Stimulated activated CD4-positive, alpha-beta T cell treated with anti-CD3 and anti-CD28 coated beads, Interleukin-1b, Interleukin-23, amount 100 ng/mL, for 24 hours (primary cell): ENCODE measurements around the gene CCNY.

Experiments
- DNase-seq, 4 experiments: peaks; one replicate each; pipeline ENCODE4 v3.0.0-alpha.2; 2020; ENCODE audit warnings: low read depth in 4 of 4, low spot score in 1 of 4

Gene CCNY

DNA sequence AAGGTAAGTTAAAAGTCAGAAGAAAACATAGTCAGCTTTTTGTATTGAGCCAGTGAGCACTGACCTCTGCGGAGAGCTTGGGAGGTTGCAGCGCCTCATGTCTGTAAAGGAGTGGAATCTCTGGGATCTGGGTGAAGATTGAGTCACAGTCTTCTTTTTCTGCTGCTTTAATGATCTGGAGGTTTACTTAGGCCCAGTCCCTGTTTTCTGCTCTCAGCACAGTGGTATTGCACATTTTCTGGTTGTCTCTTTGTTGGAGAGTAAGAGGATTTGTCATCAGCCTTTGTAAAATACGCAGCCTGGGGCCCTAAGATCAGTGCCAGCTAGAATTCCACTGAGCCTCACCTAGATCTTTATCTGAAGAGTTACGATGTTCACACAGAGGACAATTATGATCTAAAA is 210.5 kb downstream of the CCNY start:
- no peak for DNase-seq

DNA sequence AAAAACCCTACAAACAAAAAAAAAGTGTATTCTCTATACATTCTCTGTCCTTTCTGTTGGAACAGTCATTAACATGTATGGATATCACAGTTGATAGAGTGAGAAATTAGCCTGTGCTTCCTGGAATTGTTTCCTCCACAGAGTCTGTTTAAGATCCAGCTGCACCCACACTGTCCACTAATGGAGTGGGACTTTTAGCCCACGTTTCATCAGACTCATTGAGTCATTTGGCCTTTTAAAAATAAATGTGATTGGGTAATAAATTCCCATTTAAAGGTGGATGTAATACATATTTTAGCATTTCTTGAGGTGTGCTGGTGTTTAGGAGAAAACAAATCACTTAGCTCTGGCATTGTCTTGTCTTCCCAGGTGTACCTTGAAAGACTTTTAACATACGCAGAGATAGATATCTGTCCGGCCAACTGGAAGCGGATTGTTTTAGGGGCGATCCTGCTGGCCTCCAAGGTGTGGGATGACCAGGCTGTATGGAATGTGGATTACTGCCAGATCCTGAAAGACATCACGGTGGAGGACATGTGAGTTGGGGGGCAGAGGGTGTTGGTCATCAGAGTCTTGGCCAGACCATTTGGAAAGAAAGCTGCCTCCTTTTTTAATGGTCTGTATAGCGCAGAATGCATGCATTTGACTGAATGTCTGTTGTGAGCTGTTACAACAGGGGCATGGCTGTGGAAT is 216.5 kb downstream of the CCNY start:
- DNase-seq, result no peak

DNA sequence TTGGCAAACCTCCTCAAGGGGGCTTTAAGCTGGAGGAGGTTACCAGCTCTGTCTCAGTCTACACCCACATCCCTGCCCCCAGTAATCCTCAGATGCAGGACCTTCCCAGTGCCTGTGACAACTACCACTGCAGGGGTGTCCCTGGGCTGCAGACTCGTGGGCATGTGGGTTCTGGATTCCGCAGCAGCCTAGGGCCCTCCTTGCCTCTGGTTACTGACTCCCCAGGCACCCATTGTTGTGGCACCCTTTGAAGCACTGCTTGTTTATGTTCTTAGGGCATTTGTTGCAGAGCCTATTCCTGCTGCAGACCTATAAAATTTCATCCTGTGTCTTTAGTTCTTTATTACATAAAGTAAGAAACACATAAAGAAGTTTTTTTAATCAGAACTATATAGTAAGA is 217.7 kb downstream of the CCNY start:
- DNase-seq, result no peak

DNA sequence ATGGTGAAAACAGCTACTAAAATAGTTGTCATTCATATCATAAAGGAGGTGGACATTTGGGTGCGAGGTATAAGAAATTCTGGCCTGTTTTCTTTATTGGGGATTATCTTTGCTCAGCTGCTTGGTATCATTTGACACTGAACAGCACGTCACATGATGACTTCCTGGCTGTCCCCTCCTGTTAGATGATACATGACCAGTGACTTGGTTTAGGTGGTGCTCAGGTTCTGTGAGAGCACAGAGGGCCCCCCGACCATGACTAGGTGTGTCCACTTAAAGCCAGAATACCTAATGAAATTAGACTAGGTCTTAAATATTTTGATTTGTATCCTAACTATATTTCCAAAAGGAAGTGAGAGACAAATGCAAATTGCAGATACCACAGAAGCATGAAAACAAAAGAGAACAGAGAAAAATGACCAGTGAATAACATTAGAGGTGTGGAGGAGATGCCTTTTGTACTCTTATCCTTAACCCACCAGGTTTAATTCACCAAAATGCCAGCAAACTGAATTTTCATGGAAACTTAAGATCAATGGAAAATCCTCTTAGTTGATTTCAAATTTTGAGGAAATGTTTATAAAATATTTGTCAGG is 218.2 kb downstream of the CCNY start:
- no peak for DNase-seq

DNA sequence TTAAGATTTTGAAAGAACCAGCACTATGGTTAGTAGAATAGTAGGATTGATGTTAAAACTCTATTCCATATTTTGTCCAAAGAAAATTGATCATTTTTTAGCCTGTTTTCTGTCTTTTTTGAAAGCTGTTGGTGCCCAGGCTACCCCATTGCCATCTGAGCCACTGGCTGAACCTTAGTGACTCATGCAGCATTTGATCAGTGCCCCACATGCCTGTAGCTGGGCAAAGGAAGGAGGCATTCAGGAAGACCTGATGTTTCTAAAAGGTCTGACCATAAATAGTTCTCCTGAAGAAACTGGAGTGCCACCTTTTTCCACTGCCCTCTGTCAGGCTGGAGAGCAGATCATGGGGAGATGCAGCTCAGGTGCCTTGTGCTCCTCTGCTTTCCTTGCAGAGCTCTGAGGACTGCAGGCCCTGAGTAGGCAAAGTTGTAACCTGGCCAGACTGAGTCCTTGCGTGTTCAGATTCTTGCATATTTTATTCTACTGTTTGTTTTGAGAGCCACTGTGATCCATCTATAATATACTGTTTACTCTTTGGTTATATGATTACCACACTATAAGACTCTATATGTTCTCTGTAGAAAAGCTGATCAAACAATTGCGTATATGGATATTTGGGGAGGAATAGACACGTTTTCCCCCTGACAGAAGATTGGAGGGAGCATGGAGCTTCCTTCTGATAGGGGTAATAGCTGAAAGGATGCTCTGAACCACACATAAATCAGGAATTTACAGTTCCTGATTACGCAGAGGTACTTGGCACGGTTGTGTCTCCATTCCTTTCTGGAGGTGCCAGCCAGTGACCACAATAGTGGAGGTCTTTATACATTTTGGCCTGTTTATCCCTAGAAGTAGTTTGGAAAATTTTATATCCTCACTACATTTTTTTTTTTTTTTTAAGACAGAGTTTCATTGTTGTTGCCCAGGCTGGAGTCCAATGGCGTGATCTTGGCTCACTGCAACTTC is 219.9 kb downstream of the CCNY start:
- no peak for DNase-seq

DNA sequence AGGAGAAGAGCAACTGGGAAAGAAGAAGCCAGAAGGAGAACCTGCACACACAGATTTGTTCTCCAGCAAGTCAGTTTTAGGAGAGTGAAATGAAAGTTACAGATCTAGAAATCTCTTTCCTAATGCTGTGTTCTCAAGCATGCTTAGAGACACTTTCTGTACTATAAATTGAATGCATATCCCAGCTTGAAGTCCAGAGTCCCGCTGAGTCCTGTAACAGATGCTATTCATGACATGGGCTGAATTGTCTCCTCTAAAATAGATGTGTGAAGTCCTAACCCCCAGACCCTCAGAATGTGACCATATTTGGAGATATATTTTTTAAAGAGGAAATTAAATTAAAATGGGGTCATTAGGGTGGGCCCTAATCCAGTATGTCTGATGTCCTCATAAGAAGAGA is 222.0 kb downstream of the CCNY start:
- no peak for DNase-seq

DNA sequence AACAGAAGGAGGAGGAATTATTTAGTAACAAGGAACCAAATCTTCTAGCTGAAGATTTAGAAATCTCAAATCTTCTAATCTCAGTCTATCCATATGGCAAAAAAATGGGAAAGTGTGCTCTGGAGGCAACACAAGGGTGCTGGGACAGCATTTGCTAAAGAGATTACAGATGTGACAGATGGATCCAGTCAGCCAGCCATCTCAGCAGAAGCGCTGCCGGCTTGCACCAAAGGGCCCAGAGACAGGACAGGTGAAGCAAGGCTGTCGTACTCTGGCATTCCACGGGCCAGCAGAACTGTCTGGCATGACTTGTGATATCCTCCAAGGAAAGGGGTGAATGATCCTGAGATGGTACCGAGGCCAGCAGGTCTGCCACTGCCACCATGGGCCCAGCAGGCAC is 223.1 kb downstream of the CCNY start:
- no peak for DNase-seq

DNA sequence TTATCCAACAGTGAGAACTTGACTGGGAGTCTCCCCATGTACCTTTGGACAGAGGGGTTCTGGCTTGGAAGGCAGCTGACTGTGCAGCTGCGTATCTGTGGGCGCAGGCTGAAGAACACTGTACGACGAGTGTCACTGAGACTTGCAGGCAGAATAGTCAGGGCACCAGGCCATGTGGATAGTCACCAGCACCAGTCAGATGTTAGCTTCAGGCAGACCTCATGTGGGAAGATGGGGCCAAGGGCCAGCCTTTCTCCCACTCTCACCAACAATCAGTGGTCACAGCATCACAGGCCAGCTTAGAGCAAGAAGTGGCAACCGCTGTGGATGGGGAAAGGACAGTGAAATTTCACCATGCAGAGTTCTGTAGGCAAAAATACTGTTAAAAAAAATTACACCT is 225.4 kb downstream of the CCNY start:
- DNase-seq, result no peak

DNA sequence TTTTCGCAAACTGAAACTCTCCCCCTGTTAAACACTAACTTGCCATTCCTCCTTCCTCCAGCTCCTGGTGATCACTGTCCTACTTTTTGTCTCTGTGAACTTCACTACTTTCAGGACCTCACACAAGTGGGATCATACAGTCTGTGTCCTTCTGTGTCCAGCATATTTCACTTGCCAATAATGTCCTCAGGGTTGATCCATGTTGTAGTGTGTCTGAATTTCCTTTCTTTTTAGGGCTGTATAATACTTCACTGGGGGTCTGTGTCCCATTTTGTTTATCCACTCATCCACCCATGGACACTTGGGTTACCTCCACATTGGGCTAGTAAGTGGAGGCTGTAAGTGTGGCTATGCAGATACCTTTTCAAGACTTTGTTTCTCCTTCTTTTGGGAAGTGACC is 226.1 kb downstream of the CCNY start:
- no peak for DNase-seq

DNA sequence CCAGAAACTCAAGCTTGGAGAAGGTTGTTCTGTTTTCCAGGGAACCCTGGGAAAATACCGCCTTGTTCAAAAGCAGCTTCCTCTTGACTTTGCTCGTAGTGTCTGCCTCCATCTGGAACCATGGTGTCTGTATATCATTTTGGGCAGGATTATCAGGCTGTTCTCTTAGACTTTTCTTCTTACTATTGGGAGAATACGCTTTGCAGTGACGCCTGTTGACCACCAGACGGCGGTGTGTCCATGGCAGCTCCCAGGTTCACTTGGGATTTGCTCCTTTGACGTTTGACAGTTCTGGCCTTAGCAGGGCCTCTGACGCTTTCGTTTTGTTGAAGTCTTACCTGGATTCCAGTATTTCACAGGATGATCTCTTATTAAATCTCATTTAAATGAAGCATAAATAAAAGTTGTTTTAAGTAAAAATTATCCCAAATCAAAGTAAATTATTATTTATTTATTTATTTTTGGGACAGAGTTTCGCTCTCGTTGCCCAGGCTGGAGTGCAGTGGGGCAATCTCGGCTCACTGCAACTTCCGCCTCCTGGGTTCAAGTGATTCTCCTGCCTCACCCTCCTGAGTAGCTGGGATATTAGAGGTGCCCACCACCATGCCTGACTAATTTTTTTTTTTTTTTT is 227.1 kb downstream of the CCNY start:
- peak; percentile 6 to 25 (median 18) for DNase-seq

DNA sequence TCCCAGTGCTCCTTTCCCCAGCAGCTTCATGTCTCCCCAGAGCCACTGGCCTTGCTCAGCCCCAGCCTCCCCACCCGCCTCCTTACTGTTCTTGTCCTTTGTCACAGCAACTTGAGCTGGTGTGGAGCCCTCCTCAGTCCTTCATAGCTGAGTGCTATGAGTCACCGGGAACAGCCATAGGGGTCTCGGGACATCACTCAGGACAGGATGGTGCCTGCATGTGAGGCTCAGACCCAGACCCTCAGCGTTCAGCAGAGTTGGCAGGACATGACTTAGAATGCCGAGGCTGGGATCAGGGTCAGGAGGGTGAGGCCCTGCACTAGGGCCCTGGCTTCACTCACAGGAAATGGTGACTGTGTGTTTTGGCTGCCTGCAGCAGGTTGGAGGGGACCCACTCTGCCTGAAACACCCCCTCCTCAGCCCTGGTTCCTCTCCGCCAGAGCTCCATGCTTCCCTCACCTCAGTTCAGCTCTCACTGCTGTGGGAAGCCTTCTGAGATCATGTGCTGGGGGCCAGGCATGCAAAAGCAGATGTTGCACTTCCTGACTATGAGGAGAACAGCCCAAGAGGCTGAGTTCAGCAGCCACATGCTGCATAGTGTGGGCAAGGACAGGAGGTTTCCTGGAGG is 228.1 kb downstream of the CCNY start:
- no peak for DNase-seq

DNA sequence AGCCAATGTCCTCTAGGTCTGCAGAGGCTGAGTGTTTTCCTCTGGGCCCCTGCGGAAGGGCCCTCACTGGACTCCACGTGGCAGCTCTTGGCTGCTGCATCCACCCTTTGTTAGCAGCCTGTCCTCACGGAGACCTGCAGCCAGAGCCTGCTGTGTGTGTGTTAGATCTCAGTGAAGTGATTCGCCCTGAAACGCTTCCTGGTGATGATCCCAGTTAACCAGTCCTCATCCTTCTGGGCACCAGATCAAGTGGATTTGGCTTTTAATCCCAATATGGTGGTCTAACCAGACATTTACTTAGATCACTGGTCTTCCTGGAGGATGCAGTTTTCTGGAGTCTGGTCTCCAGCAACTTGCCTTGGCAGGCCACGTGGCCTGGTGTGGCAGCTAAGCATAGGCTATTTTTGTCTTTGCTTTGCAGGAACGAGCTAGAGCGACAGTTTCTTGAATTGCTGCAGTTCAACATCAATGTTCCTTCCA is 229.3 kb downstream of the CCNY start:
- DNase-seq, result no peak

DNA sequence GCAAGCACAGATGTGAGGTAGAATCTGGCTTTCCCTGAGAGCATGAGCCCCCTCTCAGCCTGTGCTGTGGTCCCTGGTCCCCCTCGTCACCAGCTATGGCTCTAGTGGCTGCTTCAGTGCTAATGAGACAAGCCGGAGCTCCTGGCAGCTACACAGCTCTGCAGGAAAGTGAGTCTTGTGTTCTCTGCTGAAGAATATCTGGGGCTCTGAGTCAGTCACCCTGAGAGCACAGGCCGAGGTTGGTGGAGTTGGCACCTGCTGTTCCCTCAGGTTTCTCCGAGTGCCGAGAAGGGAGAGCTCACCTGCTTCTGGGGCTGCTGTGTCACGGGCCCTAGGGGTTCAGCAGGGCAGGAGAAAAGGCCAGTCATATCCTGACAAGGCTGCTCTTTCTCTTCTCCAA is 231.6 kb downstream of the CCNY start:
- no peak for DNase-seq

DNA sequence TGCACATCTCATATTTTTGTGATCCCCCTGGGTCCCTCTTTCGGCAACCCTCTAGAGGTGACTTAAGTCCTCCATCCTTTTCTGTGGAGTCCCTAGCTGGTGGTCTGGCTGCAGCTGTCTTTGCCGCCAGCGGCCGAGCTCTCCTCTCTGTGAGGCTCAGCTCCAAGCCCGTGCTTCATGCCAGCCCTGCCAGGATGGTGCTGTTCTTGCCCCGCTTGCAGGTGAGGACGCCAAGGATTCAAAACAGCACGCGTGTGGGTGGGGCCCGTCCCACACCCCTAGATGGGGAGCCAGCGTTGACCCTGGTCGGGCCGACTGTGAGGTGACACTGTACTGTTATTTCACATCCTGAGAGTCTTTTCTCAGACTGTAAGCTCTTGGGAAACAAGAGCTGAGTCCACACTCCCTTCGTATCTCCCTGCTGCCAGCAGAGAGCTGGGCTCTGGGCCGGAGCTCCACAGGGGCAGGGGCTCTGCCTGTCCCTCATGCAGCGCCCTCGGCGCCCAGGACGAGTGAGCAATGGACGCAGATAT is 232.2 kb downstream of the CCNY start:
- DNase-seq, result no peak

DNA sequence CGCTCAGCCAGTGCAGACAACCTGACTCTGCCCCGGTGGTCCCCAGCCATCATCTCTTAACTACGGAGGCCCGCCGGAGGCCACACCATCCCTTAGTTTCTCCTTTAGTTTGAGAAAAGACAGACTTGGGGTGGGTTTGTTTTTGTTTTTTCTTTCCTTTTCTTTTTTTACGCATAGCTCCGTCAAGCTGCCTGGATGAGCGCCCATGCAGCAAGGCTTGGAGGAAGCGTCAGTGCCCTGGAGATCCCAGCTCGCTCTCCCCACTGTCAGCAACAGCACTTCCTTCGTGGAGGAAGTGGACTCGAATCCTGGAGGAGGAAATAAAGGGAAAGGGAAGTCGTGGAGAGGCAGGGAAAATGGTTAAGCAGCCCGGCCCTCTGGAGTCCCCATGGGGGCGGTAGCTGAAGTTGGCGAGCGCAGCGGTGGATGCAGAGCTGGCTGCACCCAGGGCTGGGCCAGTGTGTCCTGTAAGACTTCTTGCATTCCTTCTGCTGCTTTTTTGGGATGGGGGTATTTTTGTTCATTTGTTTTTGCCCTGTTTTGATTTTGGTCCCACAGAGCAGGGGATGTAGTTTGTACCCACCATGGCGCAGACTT is 232.9 kb downstream of the CCNY start:
- DNase-seq, result no peak

DNA sequence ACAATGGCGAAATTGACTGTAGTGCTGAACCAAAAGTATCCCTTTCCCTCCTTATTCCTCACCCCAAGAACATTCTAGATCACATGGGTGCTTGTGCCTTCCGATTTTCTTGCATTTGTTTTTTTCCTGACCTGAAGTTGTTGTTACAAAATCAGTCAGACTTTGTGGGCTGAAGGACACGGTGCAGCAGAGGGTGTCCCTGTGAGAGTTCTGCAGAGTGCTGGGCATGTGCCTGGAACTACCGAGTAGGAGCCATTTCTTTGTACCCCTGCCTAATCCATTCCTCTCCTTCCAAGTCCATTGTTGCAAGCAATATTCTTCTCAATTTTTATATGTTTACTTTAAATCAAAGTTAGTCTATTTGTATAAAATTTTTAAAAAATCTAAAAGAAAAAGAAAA is 233.5 kb downstream of the CCNY start:
- no peak for DNase-seq

DNA sequence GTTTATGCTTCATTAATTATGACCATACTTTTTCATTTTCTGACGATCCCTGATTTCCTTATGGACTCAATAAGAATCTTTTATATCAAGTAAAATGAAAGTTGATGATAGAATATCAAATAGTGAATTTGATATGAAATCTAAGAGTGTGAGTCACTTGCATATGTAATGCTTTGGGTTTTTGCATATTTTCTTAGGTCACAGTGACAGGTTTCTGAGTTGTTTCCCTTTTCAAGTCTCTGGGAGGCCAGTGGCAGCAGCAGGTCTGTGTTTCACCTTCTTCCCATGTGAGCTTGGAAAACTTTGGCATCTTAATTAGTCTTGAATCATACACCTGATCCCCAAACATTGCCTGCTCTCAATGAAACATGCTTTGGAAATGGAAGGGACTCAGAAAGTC is 234.1 kb downstream of the CCNY start:
- DNase-seq, result no peak

DNA sequence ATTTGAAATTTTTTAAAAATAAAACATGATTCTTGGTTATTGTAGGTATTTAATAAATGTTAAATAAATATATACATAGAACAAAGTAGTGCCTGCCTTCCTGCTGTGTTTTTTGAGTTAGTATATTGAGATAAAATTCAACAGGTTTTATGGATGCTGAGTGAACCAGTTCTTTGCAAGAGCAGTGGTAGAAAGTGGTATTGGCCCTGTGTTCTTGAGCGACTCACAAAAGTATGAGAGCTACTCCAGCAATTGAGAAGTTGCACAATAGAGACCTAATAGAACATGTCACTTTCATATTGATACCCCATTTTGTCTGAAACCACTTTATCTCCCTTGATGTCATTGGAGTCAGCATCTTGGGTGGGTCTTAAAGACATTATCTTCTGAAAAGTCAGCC is 236.3 kb downstream of the CCNY start:
- DNase-seq, result no peak

DNA sequence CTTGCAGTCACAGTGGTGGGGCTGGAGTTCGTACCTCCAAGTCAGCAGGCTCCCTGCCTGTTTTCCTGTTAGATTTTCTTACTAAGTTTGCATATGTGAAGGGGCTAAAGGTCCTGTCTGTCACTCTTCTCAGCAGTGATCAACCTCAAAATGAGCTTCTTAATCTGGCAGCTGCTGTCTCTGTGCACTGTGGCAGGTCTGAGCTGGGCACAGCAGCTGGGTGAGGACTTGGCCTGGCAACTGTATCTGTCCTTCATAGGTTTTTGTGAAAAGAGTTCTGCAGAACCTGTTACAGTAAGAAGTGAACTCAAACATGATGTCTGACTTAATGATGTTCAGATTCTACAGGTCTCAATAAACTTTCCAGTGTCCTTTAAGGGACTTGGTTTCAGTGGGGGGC is 237.5 kb downstream of the CCNY start:
- no peak for DNase-seq

DNA sequence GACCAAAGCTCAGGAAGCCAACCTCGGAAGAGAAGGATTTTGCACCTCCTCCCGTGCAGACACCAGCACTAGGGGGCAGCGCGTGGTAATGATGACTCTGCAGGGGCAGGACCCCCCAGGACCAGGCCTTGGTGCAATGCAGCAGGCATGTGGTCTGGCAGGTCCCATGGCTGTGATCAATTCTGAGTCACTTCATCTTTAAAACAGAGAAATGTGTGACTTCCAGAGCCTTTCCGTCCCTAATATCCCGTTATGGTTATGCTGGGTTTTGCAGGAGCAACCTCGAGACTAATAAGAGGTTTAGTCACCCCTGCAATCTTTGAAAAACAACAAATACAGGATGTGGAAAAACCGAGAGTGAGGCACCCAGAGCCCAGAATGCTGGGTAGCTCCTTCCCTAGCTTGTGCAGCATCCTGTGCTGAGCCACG is 238.6 kb downstream of the CCNY start:
- DNase-seq, result no peak
